RWPE2 (cell line): ENCODE results near the gene CYFIP2.
"Not testable (repeated sequence)": the region's sequence is repeated elsewhere in the genome, so short reads cannot be mapped to it uniquely, and the experiment has no call there.

Source experiments
- ATAC-seq: fragments of 200-7000 bp; cut with Tn5 transposase; 3 replicates; pipeline ENCODE4 v1.9.1; 2021; ENCODE audit warnings: low read depth
- DNase-seq: peaks from one replicate; pipeline ENCODE4 v3.0.0-alpha.2; 2020; ENCODE audit warnings: low spot score
- H3K27ac ChIP-seq: fragments of 450-650 bp; 2 replicates; pipeline ENCODE4 v1.5.1; 2017; ENCODE audit warnings: mild to moderate bottlenecking; ENCODE audit not compliant: poor library complexity, severe bottlenecking
- H3K27me3 ChIP-seq: fragments of 250-450 bp; sonication (Bioruptor Pico); 2 replicates; pipeline ENCODE4 v1.5.1; 2021; ENCODE audit warnings: mild to moderate bottlenecking, moderate library complexity; ENCODE audit not compliant: insufficient read depth, poor library complexity, severe bottlenecking
- H3K36me3 ChIP-seq: fragments of 250-450 bp; sonication (Bioruptor Pico); 2 replicates; pipeline ENCODE4 v1.5.1; 2020; ENCODE audit warnings: low read depth, mild to moderate bottlenecking, moderate library complexity
- H3K4me1 ChIP-seq: fragments of 250-450 bp; sonication (Bioruptor Pico); 2 replicates; pipeline ENCODE4 v1.5.1; 2021; ENCODE audit warnings: mild to moderate bottlenecking, moderate library complexity; ENCODE audit not compliant: insufficient read depth, poor library complexity, severe bottlenecking
- H3K4me3 ChIP-seq: fragments of 250-450 bp; sonication (Bioruptor Pico); 2 replicates; pipeline ENCODE4 v1.5.1; 2021; ENCODE audit warnings: mild to moderate bottlenecking, moderate library complexity; ENCODE audit not compliant: severe bottlenecking
- H3K9me3 ChIP-seq: fragments of 250-450 bp; sonication (Bioruptor Pico); 2 replicates; pipeline ENCODE4 v1.5.1; 2021; ENCODE audit warnings: mild to moderate bottlenecking, moderate library complexity; ENCODE audit not compliant: severe bottlenecking
- CTCF ChIP-seq: fragments of 450-650 bp; IDR thresholded peaks from one replicate; pipeline ENCODE4 v1.5.1; 2017; ENCODE audit warnings: mild to moderate bottlenecking, moderate library complexity; ENCODE audit not compliant: poor library complexity, severe bottlenecking

Gene CYFIP2

GRCh38 chr5:157390551-157391297 is 124.8 kb downstream of the CYFIP2 start:
- ATAC-seq (peak; percentile 93), DNase-seq (peak; percentile 99)
- Histone ChIP-seq H3K36me3 (no peaks in the 10 kb centered on the region), H3K4me3 (no peak overlapping the region), H3K4me1 (peaks cover 36% of the 10 kb centered on the region), H3K27me3 (no peaks in the 10 kb centered on the region), H3K9me3 (no peaks in the 10 kb centered on the region), H3K27ac (peak overlapping the region; percentile 74)
- no peak for TF ChIP-seq CTCF

- Histone ChIP-seq H3K27me3 (no peaks in the 10 kb centered on the region), H3K27ac (no peak overlapping the region), H3K4me3 (no peak overlapping the region), H3K36me3 (no peaks in the 10 kb centered on the region), H3K4me1 (no peaks in the 10 kb centered on the region), H3K9me3 (no peaks in the 10 kb centered on the region)
- ATAC-seq (no peak), DNase-seq (no peak)
- no peak for TF ChIP-seq CTCF
Observed at GRCh38 chr5:157398305-157398704, 132.4 kb downstream of the CYFIP2 start.

- ATAC-seq (no peak), DNase-seq (no peak)
- Histone ChIP-seq H3K36me3 (no peaks in the 10 kb centered on the region), H3K4me1 (no peaks in the 10 kb centered on the region), H3K9me3 (no peaks in the 10 kb centered on the region), H3K27me3 (no peaks in the 10 kb centered on the region), H3K27ac (no peak overlapping the region), H3K4me3 (no peak overlapping the region)
- TF ChIP-seq CTCF: no peak
Observed at GRCh38 chr5:157400741-157401495, 135.0 kb downstream of the CYFIP2 start.

- no peak for TF ChIP-seq CTCF
- DNase-seq (no peak), ATAC-seq (no peak)
- Histone ChIP-seq H3K27me3 (no peaks in the 10 kb centered on the region), H3K27ac (no peak overlapping the region), H3K36me3 (no peaks in the 10 kb centered on the region), H3K4me3 (no peak overlapping the region), H3K4me1 (no peaks in the 10 kb centered on the region), H3K9me3 (no peaks in the 10 kb centered on the region)
Observed at GRCh38 chr5:157415838-157416237, 149.9 kb downstream of the CYFIP2 start.

- not testable (repeated sequence) for H3K36me3 ChIP-seq, H3K27me3 ChIP-seq, ATAC-seq, H3K9me3 ChIP-seq, H3K27ac ChIP-seq, H3K4me3 ChIP-seq, H3K4me1 ChIP-seq
- DNase-seq: peak; percentile 69
Observed at GRCh38 chr5:157419521-157419920, 153.6 kb downstream of the CYFIP2 start.

- H3K4me3 ChIP-seq, DNase-seq, ATAC-seq, H3K4me1 ChIP-seq, H3K9me3 ChIP-seq, H3K36me3 ChIP-seq, H3K27me3 ChIP-seq, H3K27ac ChIP-seq: not testable (repeated sequence)
Observed at GRCh38 chr5:157429920-157430319, 164.0 kb downstream of the CYFIP2 start.
